AG09319 (cell line): ENCODE results near the gene TRAF1.

Experiments
- DNase-seq: peaks from one replicate; pipeline ENCODE4 v3.0.0-alpha.2; 2010; ENCODE audit warnings: low read depth; ENCODE audit errors: extremely low read depth
- CTCF ChIP-seq: IDR thresholded peaks from 2 replicates; pipeline ENCODE4 v1.5.1; 2011; ENCODE audit warnings: low read depth, mild to moderate bottlenecking, inconsistent platforms, low read length, moderate library complexity

Gene TRAF1

GRCh38 chr9:120875643-120875953, 51.0 kb downstream of the TRAF1 start:
- no peak for DNase-seq
- no peak for TF ChIP-seq CTCF

GRCh38 chr9:120875195-120875565, 51.4 kb downstream of the TRAF1 start:
- no peak for DNase-seq
- no peak for TF ChIP-seq CTCF

- no peak for TF ChIP-seq CTCF
- DNase-seq = no peak
Observed at GRCh38 chr9:120874226-120875194, 52.1 kb downstream of the TRAF1 start.

- DNase-seq = no peak
- TF ChIP-seq CTCF = no peak
Observed at GRCh38 chr9:120873512-120873911, 53.1 kb downstream of the TRAF1 start.

- no peak for DNase-seq
Observed at GRCh38 chr9:120872791-120873502, 53.6 kb downstream of the TRAF1 start.

GRCh38 chr9:120870206-120870605, 56.4 kb downstream of the TRAF1 start:
- TF ChIP-seq CTCF = no peak

More at GRCh38 chr9:120872791-120873502, 53.6 kb downstream of the TRAF1 start:
- TF ChIP-seq CTCF = no peak

GRCh38 chr9:120869726-120870125, 56.9 kb downstream of the TRAF1 start:
- no peak for DNase-seq
- TF ChIP-seq CTCF = no peak

More at GRCh38 chr9:120870206-120870605, 56.4 kb downstream of the TRAF1 start:
- DNase-seq = no peak
